HCT116 (cell line): ENCODE data around the gene FOXA1. TPM values are rescaled to one million over a fixed set of nuclear protein-coding genes. Genes with fewer than 3 reads are reported as not detected.

Source experiments
- ATAC-seq: fragments of 200-7000 bp; cut with Tn5 transposase; 2 replicates; pipeline ENCODE4 v1.9.1; 2020; ENCODE audit warnings: mild to moderate bottlenecking, moderate library complexity
- BruUV-seq: library from RNA; stranded (reverse); fragments of 400-500 nt; replicated peaks from 2 replicates; lab custom pipeline; 2021; lab: Mats Ljungman, UMichigan
- CTCF ChIA-PET: fragments of 300-600 bp; sonication (Branson Sonifier 250); formaldehyde crosslinking; loops from one replicate; lab custom pipeline; 2021; ENCODE audit warnings: antibody characterized with exemption; lab: Charles Lee
- POLR2A ChIA-PET: fragments of 300-600, 350-600 bp; sonication (Branson Sonifier 250); formaldehyde crosslinking; loops from one replicate; lab custom pipeline; 2021; ENCODE audit warnings: antibody characterized with exemption; lab: Charles Lee
- RAD21 ChIA-PET, 2 experiments: fragments of 300-600 bp; sonication (Branson Sonifier 250); formaldehyde crosslinking; loops; one replicate each; lab custom pipeline; 2023; ENCODE audit warnings: low total read pairs in 2 of 2; ENCODE audit not compliant: uncharacterized antibody in 2 of 2, unreplicated experiment in 2 of 2, low non-redundant PET in 1 of 2; lab: Charles Lee
- DNase-seq: peaks from one replicate; pipeline ENCODE4 v3.0.0-alpha.2; 2010; ENCODE audit warnings: low read depth, low spot score
- H2AFZ ChIP-seq: fragments of 200-600 bp; shearing (Covaris generic), sonication (generic); 2 replicates; pipeline ENCODE4 v1.6.1; 2017; ENCODE audit warnings: low read depth, mixed run types, mixed read lengths, antibody characterized with exemption, low read length; ENCODE audit not compliant: poor library complexity, severe bottlenecking
- H3K27ac ChIP-seq: 2 replicates; pipeline ENCODE4 v1.5.1; 2012; ENCODE audit warnings: low read depth, low read length
- H3K27me3 ChIP-seq: fragments of 200-600 bp; sonication (generic); 2 replicates; pipeline ENCODE4 v1.6.1; 2016; ENCODE audit warnings: mixed run types, low read length, mixed read lengths; ENCODE audit not compliant: insufficient read depth
- H3K36me3 ChIP-seq, 2 experiments: fragments of 200-500 bp in 1 of 2; fragments of 200-600 bp in 1 of 2; sonication (Bioruptor generic) in 1 of 2; sonication (generic) in 1 of 2; 2 replicates each; pipeline versions ENCODE4 v1.5.1 to v1.6.1; 2014 to 2016; ENCODE audit warnings: low read length in 2 of 2, inconsistent platforms in 1 of 2, mixed read lengths in 1 of 2, mixed run types in 1 of 2; ENCODE audit not compliant: insufficient read depth in 2 of 2, control insufficient read depth in 1 of 2
- H3K4me1 ChIP-seq, 2 experiments: fragments of 200-600 bp in 1 of 2; sonication (generic) in 1 of 2; 2 replicates each; pipeline versions ENCODE4 v1.5.1 to v1.6.1; 2012 to 2017; ENCODE audit warnings: low read length in 2 of 2, inconsistent platforms in 1 of 2, mild to moderate bottlenecking in 1 of 2, mixed read lengths in 1 of 2, mixed run types in 1 of 2, moderate library complexity in 1 of 2; ENCODE audit not compliant: insufficient read depth in 2 of 2, control insufficient read depth in 1 of 2
- H3K4me2 ChIP-seq: fragments of 200-600 bp; sonication (generic); 2 replicates; pipeline ENCODE4 v1.6.1; 2017; ENCODE audit warnings: mixed run types, low read length, mixed read lengths
- H3K4me3 ChIP-seq, 2 experiments: fragments of 200-600 bp in 1 of 2; sonication (generic) in 1 of 2; replicated peaks in 1 of 2; 2 replicates each; pipeline ENCODE4 v1.5.1; 2011 to 2016; ENCODE audit warnings: low read length in 2 of 2, control low read depth in 1 of 2, low read depth in 1 of 2, mild to moderate bottlenecking in 1 of 2, mixed read lengths in 1 of 2, mixed run types in 1 of 2
- H3K79me2 ChIP-seq: fragments of 200-600 bp; sonication (generic); 2 replicates; pipeline ENCODE4 v1.6.1; 2017; ENCODE audit warnings: mild to moderate bottlenecking, mixed run types, low read length, moderate library complexity, mixed read lengths; ENCODE audit not compliant: insufficient read depth
- H3K9ac ChIP-seq: fragments of 200-600 bp; sonication (generic); 2 replicates; pipeline ENCODE4 v1.6.1; 2016; ENCODE audit warnings: low read length, mixed read lengths
- H3K9me2 ChIP-seq: fragments of 200-600 bp; sonication (generic), shearing (Covaris generic); 2 replicates; pipeline ENCODE4 v1.6.1; 2017; ENCODE audit warnings: mixed run types, mild to moderate bottlenecking, moderate library complexity; ENCODE audit not compliant: insufficient read depth
- H3K9me3 ChIP-seq, 2 experiments: fragments of 200-500 bp in 1 of 2; fragments of 200-600 bp in 1 of 2; sonication (Bioruptor generic) in 1 of 2; sonication (generic) in 1 of 2; 2 replicates each; pipeline ENCODE4 v1.6.1; 2014 to 2017; ENCODE audit warnings: low read length in 2 of 2, mixed read lengths in 2 of 2, inconsistent platforms in 1 of 2, low read depth in 1 of 2, mild to moderate bottlenecking in 1 of 2, mixed run types in 1 of 2, moderate library complexity in 1 of 2; ENCODE audit not compliant: control insufficient read depth in 1 of 2, insufficient read depth in 1 of 2
- H4K20me1 ChIP-seq: fragments of 200-600 bp; sonication (generic), shearing (Covaris generic); 2 replicates; pipeline ENCODE4 v1.6.1; 2017; ENCODE audit warnings: mixed run types, mild to moderate bottlenecking, moderate library complexity; ENCODE audit not compliant: insufficient read depth
- EGR1 ChIP-seq: IDR thresholded peaks from 2 replicates; pipeline ENCODE4 v1.6.1; 2012; ENCODE audit warnings: low read depth
- ELF1 ChIP-seq: IDR thresholded peaks from 2 replicates; pipeline ENCODE4 v1.6.1; 2012; ENCODE audit warnings: low read depth, borderline replicate concordance
- EZH2 ChIP-seq: fragments of 200-600 bp; sonication (generic); IDR thresholded peaks from 2 replicates; pipeline ENCODE4 v1.6.1; 2017; ENCODE audit warnings: antibody characterized with exemption, mixed run types
- POLR2AphosphoS5 ChIP-seq: IDR thresholded peaks from 2 replicates; pipeline ENCODE4 v1.6.1; 2011; ENCODE audit warnings: mild to moderate bottlenecking, low read depth, low read length, moderate library complexity
- SIN3A ChIP-seq: IDR thresholded peaks from 2 replicates; pipeline ENCODE4 v1.6.1; 2012; ENCODE audit warnings: low read depth
- SRF ChIP-seq: IDR thresholded peaks from 2 replicates; pipeline ENCODE4 v1.6.1; 2012; ENCODE audit warnings: low read depth
- YY1 ChIP-seq: IDR thresholded peaks from 2 replicates; pipeline ENCODE4 v1.6.1; 2011; ENCODE audit warnings: low read length, low read depth, moderate library complexity, mild to moderate bottlenecking; ENCODE audit not compliant: insufficient replicate concordance; ENCODE audit errors: extremely low read depth
- intact Hi-C: fragments of 100-400 bp; cut with micrococcal nuclease; formaldehyde crosslinking; loops from 2 replicates; pipeline ENCODE4 v1.10.0; 2022
- total RNA-seq: library from RNA; stranded (reverse); gene quantifications from one replicate; pipeline ENCODE4 v1.2.1, GENCODE V29; 2021; ENCODE audit not compliant: unreplicated experiment

FOXA1 gene
- total RNA-seq, 1 experiment from 2014 or later, result 1.3 TPM

- ATAC-seq, result no peak
- ChIA-PET RAD21 (no interaction called here), POLR2A (no interaction called here), CTCF (no interaction called here)
- no peak overlapping the region for H3K27ac ChIP-seq
- no peak for DNase-seq
- no peaks in the 10 kb centered on the region for H3K79me2 ChIP-seq
- intact Hi-C loops, result no loop called here
- no peaks in the 10 kb centered on the region for H3K9me3 ChIP-seq
- no peak overlapping the region for H2AFZ ChIP-seq
- BruUV-seq, result no TSS peak
- no peak overlapping the region for H3K4me3 ChIP-seq
- no peak for TF ChIP-seq YY1
- no peak overlapping the region for H3K4me2 ChIP-seq
- no peaks in the 10 kb centered on the region for H4K20me1 ChIP-seq
- H3K4me1 ChIP-seq, result no peaks in the 10 kb centered on the region
- no peaks in the 10 kb centered on the region for H3K9me2 ChIP-seq
- H3K9ac ChIP-seq, result no peak overlapping the region
- no peaks in the 10 kb centered on the region for H3K36me3 ChIP-seq
- H3K27me3 ChIP-seq, result no peaks in the 10 kb centered on the region
Observed at GRCh38 chr14:37571391-37571790, 23.7 kb downstream of the FOXA1 start.

GRCh38 chr14:37569729-37570128 is 25.3 kb downstream of the FOXA1 start:
- no peak for DNase-seq
- Histone ChIP-seq H2AFZ (no peak overlapping the region), H3K9me3 (no peaks in the 10 kb centered on the region), H3K4me3 (no peak overlapping the region), H3K27ac (no peak overlapping the region)
- ATAC-seq, result no peak
- POLR2A ChIA-PET, result no interaction called here
- TF ChIP-seq EGR1 (no peak), ELF1 (no peak), SIN3A (no peak), POLR2AphosphoS5 (no peak), SRF (no peak), EZH2 (no peak)
- TF ChIP-seq, all 23 proteins: peak for 0
- ChIA-PET CTCF (no interaction called here), RAD21 (no interaction called here)
- Histone ChIP-seq H3K36me3 (no peaks in the 10 kb centered on the region), H3K9ac (no peak overlapping the region), H4K20me1 (no peaks in the 10 kb centered on the region), H3K79me2 (no peaks in the 10 kb centered on the region), H3K9me2 (no peaks in the 10 kb centered on the region), H3K27me3 (no peaks in the 10 kb centered on the region), H3K4me2 (no peak overlapping the region), H3K4me1 (no peaks in the 10 kb centered on the region)
- intact Hi-C loops, result no loop called here
- BruUV-seq, result no TSS peak
